Hematopoietic multipotent progenitor cell treated with erythropoietin and hydrocortisone succinate and interleukin-3 and kit ligand, for 6 days (in vitro differentiated cells): ENCODE results near the gene POLE.
"Not testable (repeated sequence)": the region's sequence is repeated elsewhere in the genome, so short reads cannot be mapped to it uniquely, and the experiment has no call there.

ENCODE experiments used
- DNase-seq: peaks from one replicate; pipeline ENCODE4 v3.0.0-alpha.2; 2015

POLE gene

GRCh38 chr12:132717011-132717410 lies 29.9 kb upstream of the POLE start:
- DNase-seq = no peak

GRCh38 chr12:132716356-132716755 lies 29.2 kb upstream of the POLE start:
- DNase-seq = no peak

DNA sequence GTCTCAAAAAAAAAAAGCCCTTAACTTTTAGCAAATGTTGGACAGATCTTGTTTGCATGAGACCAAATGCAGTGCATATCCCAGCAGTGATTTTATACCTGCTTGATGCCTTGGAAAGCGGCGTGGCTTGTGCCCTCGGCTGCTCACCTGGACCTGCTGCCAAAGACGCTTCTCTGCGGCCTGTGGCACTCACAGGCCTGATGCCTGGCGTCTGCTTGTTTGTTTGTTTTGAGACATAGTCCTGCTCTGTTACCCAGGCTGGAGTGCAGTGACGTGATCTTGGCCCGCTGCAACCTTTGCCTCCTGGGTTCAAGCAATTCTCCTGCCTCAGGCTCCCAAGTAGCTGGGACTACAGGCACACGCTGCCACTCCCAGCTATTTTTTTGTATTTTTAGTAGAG lies 28.7 kb upstream of the POLE start:
- no peak for DNase-seq

GRCh38 chr12:132713123-132713522 lies 26.0 kb upstream of the POLE start:
- no peak for DNase-seq

- DNase-seq = peak; percentile 57
Measured at GRCh38 chr12:132711080-132711843, 24.1 kb upstream of the POLE start.

DNA sequence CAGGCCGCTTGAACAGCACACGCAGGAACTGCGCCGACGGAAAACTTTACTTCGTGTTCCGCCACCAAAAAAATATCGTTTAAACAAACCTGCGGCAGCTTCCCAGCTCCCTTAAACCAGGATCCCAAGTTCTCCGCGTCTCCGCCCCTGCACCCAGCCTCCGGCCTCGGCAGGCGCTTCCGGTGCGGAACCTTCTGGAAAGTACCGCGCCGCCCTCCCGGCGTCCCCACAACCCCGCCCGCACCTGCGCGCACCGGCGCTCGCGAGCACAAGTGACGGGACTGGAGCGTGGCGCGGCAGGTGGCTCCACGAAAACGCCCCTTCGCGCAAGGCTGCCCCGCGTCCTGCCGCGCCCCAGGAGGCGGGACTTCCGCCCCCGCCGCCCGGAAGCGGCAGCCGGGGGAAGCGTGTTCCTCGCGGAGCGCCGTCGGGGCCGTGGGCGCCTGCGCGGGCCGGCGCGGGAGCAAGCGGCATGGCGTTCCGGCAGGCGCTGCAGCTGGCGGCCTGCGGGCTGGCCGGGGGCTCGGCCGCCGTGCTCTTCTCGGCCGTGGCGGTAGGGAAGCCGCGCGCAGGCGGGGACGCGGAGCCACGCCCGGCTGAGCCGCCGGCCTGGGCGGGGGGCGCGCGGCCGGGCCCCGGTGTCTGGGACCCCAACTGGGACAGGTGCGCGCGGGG lies 23.4 kb upstream of the POLE start, which contains the start of gene PGAM5:
PGAM5 (plus strand) TSS at position 438 of the 675 bp plus-strand sequence; CDS start at position 473, 35 bp downstream.
- peak; percentile 88 for DNase-seq

GRCh38 chr12:132710043-132710404 lies 22.9 kb upstream of the POLE start:
- DNase-seq = no peak

- DNase-seq = no peak
Measured at GRCh38 chr12:132708150-132708549, 21.0 kb upstream of the POLE start.

GRCh38 chr12:132707241-132707640 lies 20.1 kb upstream of the POLE start:
- DNase-seq = no peak

- DNase-seq = no peak
Measured at GRCh38 chr12:132703641-132704040, 16.5 kb upstream of the POLE start.

DNA sequence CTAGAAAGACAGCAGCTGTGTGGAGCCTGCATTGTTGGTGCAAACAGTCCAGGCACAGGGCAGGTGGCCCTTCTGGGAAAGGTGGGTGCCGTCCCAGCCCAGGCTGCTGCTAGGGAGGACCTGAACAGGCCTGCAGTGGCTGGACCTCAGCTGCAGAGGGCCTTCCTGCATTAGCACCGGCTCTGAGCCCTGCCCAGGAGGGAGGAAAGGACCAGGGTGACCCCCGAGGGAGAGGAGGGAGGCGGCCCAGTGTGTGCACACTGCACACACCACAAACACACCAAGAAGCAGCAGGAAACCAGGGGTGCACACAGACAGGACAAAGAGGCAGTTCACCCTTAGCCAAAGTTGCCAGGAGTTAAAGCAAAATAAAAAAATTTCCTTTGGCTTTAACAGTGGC lies 15.5 kb upstream of the POLE start:
- DNase-seq = no peak

DNA sequence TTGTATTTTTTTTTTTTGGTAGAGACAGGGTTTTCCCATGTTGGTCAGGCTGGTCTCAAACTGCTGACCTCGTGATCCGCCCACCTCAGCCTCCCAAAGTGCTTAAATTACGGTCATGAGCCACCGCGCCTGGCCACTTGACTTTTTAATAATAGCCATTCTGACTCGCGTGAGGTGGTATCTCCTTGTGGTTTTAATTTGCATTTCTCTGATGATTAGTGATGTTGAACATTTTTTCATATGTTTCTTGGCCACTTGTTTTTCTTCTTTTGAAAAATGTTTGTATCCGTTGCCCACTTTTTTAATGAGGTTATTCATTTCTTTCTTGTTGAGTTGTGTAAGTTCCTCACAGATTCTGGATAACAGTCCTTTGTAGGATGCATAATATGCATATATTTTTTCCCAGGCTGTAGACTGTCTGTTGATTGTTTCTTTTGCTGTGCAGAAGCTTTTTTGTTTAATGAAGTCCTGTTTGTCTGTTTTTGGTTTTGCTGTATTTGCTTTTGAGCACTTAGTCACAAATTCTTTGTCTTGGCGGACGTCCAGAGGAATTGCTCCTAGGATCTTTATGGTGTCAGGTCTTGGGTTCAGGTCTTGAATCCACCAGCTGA lies 13.2 kb upstream of the POLE start:
- no peak for DNase-seq

DNA sequence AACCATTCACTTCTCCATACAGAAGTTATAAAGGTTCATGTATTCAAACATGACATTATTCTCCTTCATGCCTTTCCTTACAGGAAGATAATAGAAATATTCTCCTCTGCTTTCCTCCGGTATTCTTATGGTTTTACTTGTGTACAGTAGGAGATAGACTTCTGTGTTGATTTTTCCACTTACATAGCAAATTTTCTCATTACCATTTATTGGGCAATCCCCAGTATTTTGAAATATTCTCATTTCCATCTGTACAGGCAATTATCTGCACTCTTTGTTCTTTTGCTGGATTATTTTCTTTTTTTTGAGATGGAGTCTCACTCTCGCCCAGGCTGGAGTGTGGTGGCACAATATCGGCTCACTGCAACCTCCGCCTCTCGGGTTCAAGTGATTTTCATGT lies 11.2 kb upstream of the POLE start:
- DNase-seq = no peak

GRCh38 chr12:132695431-132695830 lies 8.3 kb upstream of the POLE start:
- no peak for DNase-seq

DNA sequence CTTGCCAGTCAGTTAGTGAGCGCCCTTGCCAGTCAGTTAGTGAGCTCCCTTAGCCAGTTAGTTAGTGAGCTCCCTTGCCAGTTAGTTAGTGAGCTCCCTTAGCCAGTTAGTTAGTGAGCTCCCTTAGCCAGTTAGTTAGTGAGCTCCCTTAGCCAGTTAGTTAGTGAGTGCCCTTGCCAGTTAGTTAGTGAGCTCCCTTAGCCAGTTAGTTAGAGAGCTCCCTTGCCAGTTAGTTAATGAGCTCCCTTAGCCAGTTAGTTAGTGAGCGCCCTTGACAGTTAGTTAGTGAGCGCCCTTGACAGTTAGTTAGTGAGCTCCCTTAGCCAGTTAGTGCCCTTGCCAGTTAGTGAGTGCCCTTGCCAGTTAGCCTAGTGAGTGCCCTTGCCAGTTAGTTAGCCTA lies 7.7 kb upstream of the POLE start:
- not testable (repeated sequence) for DNase-seq

DNA sequence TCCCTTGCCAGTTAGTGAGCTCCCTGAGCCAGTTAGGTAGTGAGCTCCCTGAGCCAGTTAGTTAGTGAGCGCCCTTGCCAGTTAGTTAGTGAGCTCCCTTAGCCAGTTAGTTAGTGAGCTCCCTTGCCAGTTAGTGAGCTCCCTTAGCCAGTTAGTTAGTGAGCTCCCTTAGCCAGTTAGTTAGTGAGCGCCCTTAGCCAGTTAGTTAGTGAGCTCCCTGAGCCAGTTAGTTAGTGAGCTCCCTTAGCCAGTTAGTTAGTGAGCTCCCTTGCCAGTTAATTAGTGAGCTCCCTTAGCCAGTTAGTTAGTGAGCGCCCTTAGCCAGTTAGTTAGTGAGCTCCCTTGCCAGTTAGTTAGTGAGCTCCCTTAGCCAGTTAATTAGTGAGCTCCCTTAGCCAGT lies 4.9 kb upstream of the POLE start:
- not testable (repeated sequence) for DNase-seq

DNA sequence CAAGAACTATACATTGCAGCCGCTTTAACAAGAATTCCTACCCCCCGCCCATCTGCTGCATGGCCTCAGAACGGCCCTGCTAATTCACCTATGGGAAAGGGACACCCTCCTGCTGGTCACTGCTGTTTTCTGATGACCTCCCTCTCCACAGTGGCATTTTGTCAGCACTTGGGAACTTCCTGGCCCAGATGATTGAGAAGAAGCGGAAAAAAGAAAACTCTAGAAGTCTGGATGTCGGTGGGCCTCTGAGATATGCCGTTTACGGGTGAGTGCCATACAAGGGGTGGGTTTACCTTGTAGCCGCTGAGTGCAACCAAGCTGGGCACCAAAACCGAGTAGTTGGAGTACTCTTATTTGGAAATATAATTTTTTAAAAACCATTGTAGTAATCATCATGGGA lies 3.0 kb upstream of the POLE start:
- no peak for DNase-seq

- DNase-seq = peak; percentile 16
Measured at GRCh38 chr12:132689227-132689626, 2.1 kb upstream of the POLE start.

DNA sequence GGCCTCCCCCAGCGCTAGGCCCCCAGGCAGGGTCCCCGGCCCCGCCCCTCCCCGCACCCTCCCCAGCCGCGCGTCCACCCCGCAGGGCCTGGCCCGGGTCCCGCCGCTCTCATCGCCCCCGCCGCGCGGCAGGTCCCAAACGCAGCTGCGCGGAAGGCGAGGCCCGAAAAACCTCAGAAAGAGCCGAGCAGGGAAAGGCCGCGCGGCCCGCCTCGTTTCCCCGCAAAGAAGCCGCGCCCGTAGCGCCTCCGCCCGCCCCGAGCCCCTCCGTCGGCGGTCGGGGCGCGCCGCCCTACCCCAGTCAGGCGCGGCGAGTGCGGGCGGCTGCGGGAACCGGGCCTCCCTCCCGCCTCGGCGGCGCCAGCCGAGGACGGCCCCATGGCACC lies 324 bp downstream of the POLE start:
- DNase-seq = no peak

GRCh38 chr12:132685400-132685799 lies 1.7 kb downstream of the POLE start:
- no peak for DNase-seq

- no peak for DNase-seq
Measured at GRCh38 chr12:132677492-132677891, 9.7 kb downstream of the POLE start.

- no peak for DNase-seq
Measured at GRCh38 chr12:132675757-132676432, 11.2 kb downstream of the POLE start.

GRCh38 chr12:132674561-132674960 lies 12.6 kb downstream of the POLE start:
- DNase-seq = no peak
